Measurements from ENCODE around the gene CGB3. TPM values are rescaled to one million over a fixed set of nuclear protein-coding genes. Genes with fewer than 3 reads are reported as not detected.
A peak's percentile ranks its signal among the peaks of the same experiment; 100 is the strongest.

The CGB3 gene
- polyA plus RNA-seq, 1 of the 3 experiments (the other 2 are of a cell fraction) = 0.10 TPM

GRCh38 chr19:49064768-49065611, 40.9 kb upstream of the CGB3 start, which contains the start of gene NTF4:
NTF4 (minus strand) TSS chr19:49064818; CDS start chr19:49061997, 2,821 bp downstream.
- 33% methylated on average over 12 of the region's 53 CpGs for WGBS (ENCODE audit: low lambda C conversion rate)
- DNase-seq = peak; percentile 88
- Histone ChIP-seq H3K36me3 (replicated peaks in 1 of 2; ENCODE audit: control insufficient read depth in 1 of 2, insufficient read depth in 2 of 2, low read length in 1 of 2) (no peaks in the 10 kb centered on the region), H3K4me3 (ENCODE audit: low read depth in 2 of 2, low read length in 1 of 2) (peak within 1 kb of the TSS; percentile 16 to 30; a peak in 3 of 4 replicates), H3K79me2 (ENCODE audit: insufficient read depth) (peaks cover 31% of the 10 kb centered on the region; the same call in 1 of the 2 replicates), H3K4me1 (ENCODE audit: control insufficient read depth in 1 of 2, insufficient read depth in 2 of 2, low read depth in 1 of 2, low read length in 1 of 2) (peaks cover 0 to 8% of the 10 kb centered on the region in 2 experiments; a peak in 1 of 4 replicates), H3K9ac (no peak within 1 kb of the TSS; the same call in 1 of the 2 replicates), H3F3A (replicated peaks; ENCODE audit: insufficient read depth) (peaks cover 3% of the 10 kb centered on the region), H3K9me3 (no peaks in the 10 kb centered on the region), H3K27ac (ENCODE audit: low read depth in 2 of 2, low read length in 1 of 2) (no peak within 1 kb of the TSS), H3K9me2 (no peaks in the 10 kb centered on the region), H4K20me1 (ENCODE audit: insufficient read depth) (no peaks in the 10 kb centered on the region), H3K27me3 (ENCODE audit: insufficient read depth) (no peaks in the 10 kb centered on the region), H3K4me2 (peak within 1 kb of the TSS; percentile 70; the same call in 1 of the 2 replicates), H2AFZ (ENCODE audit: low read depth) (no peak within 1 kb of the TSS)
- CTCF ChIA-PET = interaction anchor here (0.8 to 1.6 kb wide), 2 partner anchors 9 to 49 kb away, joined by 3 to 6 read pairs; partner anchors contain the start of gene LIN7B
- POLR2A ChIA-PET = no interaction called here
- TF ChIP-seq EP300 (IDR thresholded peaks at IDR 0.05; ENCODE audit: borderline replicate concordance in 1 of 2, low read depth in 1 of 2, low read length in 1 of 2) = no peak

DNA sequence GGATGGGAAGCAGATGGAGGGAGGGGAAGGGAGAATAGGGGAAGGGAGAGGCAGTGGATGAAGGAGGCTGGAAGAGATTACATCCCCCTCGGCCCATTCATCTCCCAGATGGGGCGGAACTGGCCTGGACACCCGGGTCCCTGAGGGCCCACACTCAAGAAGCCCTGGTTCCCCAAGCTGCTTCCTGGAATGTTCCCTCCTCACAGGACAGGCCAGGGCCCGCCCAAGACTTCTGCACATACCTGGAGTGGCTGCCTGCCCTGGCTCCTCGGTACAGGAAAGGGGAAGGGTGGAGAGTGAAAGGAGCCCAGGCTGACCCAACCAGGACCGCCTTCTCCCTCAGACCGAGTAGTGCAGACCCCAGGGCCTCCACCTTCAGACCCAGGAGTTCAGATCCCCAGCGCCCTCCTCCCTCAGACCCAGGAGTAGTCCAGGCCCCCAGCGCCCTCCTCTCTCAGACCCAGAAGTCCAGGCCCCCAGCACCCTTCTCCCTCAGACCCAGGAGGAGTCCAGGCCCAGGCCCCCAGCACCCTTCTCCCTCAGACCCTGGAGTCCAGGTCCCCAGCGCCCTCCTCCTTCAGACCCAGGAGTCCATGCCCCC, 40.0 kb upstream of the CGB3 start:
- ChIA-PET POLR2A (no interaction called here), CTCF (interaction anchor here (0.6 to 1.6 kb wide), 2 partner anchors 10 to 146 kb away, joined by 3 to 6 read pairs; no protein-coding TSS in a partner anchor)
- H4K20me1 ChIP-seq (ENCODE audit: insufficient read depth) = no peaks in the 10 kb centered on the region
- H2AFZ ChIP-seq (ENCODE audit: low read depth) = no peak overlapping the region
- H3K79me2 ChIP-seq (ENCODE audit: insufficient read depth) = peaks cover 38% of the 10 kb centered on the region; the same call in 1 of the 2 replicates
- peak overlapping the region; percentile 16 to 30; a peak in 3 of 4 replicates for H3K4me3 ChIP-seq (ENCODE audit: low read depth in 2 of 2, low read length in 1 of 2)
- peaks cover 0 to 8% of the 10 kb centered on the region in 2 experiments; a peak in 2 of 4 replicates for H3K4me1 ChIP-seq (ENCODE audit: control insufficient read depth in 1 of 2, insufficient read depth in 2 of 2, low read depth in 1 of 2, low read length in 1 of 2)
- no peak overlapping the region for H3K27ac ChIP-seq (ENCODE audit: low read depth in 2 of 2, low read length in 1 of 2)
- WGBS (ENCODE audit: low lambda C conversion rate) = 52% methylated on average over 8 of the region's 10 CpGs
- no peaks in the 10 kb centered on the region for H3K9me2 ChIP-seq
- H3K36me3 ChIP-seq (replicated peaks in 1 of 2; ENCODE audit: control insufficient read depth in 1 of 2, insufficient read depth in 2 of 2, low read length in 1 of 2) = no peaks in the 10 kb centered on the region
- TF ChIP-seq, protein P1, sequence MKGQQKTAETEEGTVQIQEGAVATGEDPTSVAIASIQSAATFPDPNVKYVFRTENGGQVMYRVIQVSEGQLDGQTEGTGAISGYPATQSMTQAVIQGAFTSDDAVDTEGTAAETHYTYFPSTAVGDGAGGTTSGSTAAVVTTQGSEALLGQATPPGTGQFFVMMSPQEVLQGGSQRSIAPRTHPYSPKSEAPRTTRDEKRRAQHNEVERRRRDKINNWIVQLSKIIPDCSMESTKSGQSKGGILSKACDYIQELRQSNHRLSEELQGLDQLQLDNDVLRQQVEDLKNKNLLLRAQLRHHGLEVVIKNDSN (IDR thresholded peaks at IDR 0.05; ENCODE audit: borderline replicate concordance, low read depth) = no peak
- no peak for TF ChIP-seq RAD21 (IDR thresholded peaks at IDR 0.05; ENCODE audit: low read length)
- no peak for TF ChIP-seq SMC3 (IDR thresholded peaks at IDR 0.05; ENCODE audit: low read depth, low read length)
- TF ChIP-seq RXRA (IDR thresholded peaks at IDR 0.05; ENCODE audit: borderline replicate concordance, low read depth) = no peak
- no peak for TF ChIP-seq YY1 (IDR thresholded peaks at IDR 0.05; ENCODE audit: low read depth)
- no peak for TF ChIP-seq TAF1 (IDR thresholded peaks at IDR 0.05; ENCODE audit: borderline replicate concordance, low read depth, low read length)
- TF ChIP-seq MXI1 (IDR thresholded peaks at IDR 0.05; ENCODE audit: low read depth, low read length) = no peak
- no peaks in the 10 kb centered on the region for H3K9me3 ChIP-seq
- H3F3A ChIP-seq (replicated peaks; ENCODE audit: insufficient read depth) = peaks cover 7% of the 10 kb centered on the region
- no peaks in the 10 kb centered on the region for H3K27me3 ChIP-seq (ENCODE audit: insufficient read depth)
- H3K4me2 ChIP-seq = peak overlapping the region; percentile 70; the same call in 1 of the 2 replicates
- H3K9ac ChIP-seq = no peak overlapping the region; the same call in 1 of the 2 replicates
- peak; percentile 24 for DNase-seq
